ACC112 (cell line): ENCODE data around the gene SUZ12.
"Not testable (repeated sequence)": the region's sequence is repeated elsewhere in the genome, so short reads cannot be mapped to it uniquely, and the experiment has no call there.

Source experiments
- H2AFZ ChIP-seq: fragments of 200-600 bp; sonication (generic); one replicate; pipeline ENCODE4 v1.6.0; 2017; ENCODE audit warnings: antibody characterized with exemption, low read length; ENCODE audit not compliant: unreplicated experiment
- H3K27ac ChIP-seq: fragments of 200-600 bp; sonication (generic); 2 replicates; pipeline ENCODE4 v1.5.1; 2014; ENCODE audit warnings: low read depth, mild to moderate bottlenecking, antibody characterized with exemption, low read length, moderate library complexity
- H3K27me3 ChIP-seq: fragments of 200-600 bp; sonication (generic); 2 replicates; pipeline ENCODE4 v1.6.1; 2014; ENCODE audit warnings: mild to moderate bottlenecking, antibody characterized with exemption, low read length, moderate library complexity, mixed read lengths; ENCODE audit not compliant: insufficient read depth
- H3K36me3 ChIP-seq: fragments of 200-600 bp; sonication (generic); 2 replicates; pipeline ENCODE4 v1.6.1; 2016; ENCODE audit warnings: mild to moderate bottlenecking, antibody characterized with exemption, low read length, moderate library complexity, mixed read lengths; ENCODE audit not compliant: insufficient read depth
- H3K4me1 ChIP-seq: fragments of 200-600 bp; sonication (generic); one replicate; pipeline ENCODE4 v1.6.1; 2016; ENCODE audit warnings: low read length, mixed read lengths; ENCODE audit not compliant: insufficient read depth, unreplicated experiment, control insufficient read depth
- H3K4me3 ChIP-seq: fragments of 200-600 bp; sonication (generic); 2 replicates; pipeline ENCODE4 v1.5.1; 2014; ENCODE audit warnings: mild to moderate bottlenecking, low read depth, low read length
- H3K79me2 ChIP-seq: fragments of 200-600 bp; sonication (generic); one replicate; pipeline ENCODE4 v1.6.0; 2016; ENCODE audit warnings: low read length; ENCODE audit not compliant: control insufficient read depth, unreplicated experiment, insufficient read depth

Gene SUZ12

GRCh38 chr17:31936615-31937609 is at the start of gene SUZ12:
SUZ12 (plus strand) TSS chr17:31937007; CDS start chr17:31937247, 240 bp downstream.
- Histone ChIP-seq H3K4me3 (peak within 1 kb of the TSS; percentile 89), H2AFZ (peak within 1 kb of the TSS; percentile 77), H3K27ac (peak within 1 kb of the TSS; percentile 75), H3K79me2 (peaks cover 38% of the 10 kb centered on the region)
- H3K27me3 ChIP-seq, H3K4me1 ChIP-seq, H3K36me3 ChIP-seq: not testable (repeated sequence)

GRCh38 chr17:31888124-31888523 is 48.7 kb upstream of the SUZ12 start:
- H3K79me2 ChIP-seq = no peaks in the 10 kb centered on the region
- H3K27me3 ChIP-seq = no peaks in the 10 kb centered on the region
- H3K27ac ChIP-seq = no peak overlapping the region
- no peaks in the 10 kb centered on the region for H3K4me1 ChIP-seq
- peaks cover 31% of the 10 kb centered on the region for H3K36me3 ChIP-seq
- H2AFZ ChIP-seq = no peak overlapping the region
- no peak overlapping the region for H3K4me3 ChIP-seq

- Histone ChIP-seq H3K27ac (peak overlapping the region; percentile 55), H3K79me2 (peaks cover 25% of the 10 kb centered on the region), H3K4me1 (peaks cover 7% of the 10 kb centered on the region), H2AFZ (peak overlapping the region; percentile 98), H3K4me3 (peak overlapping the region; percentile 99), H3K36me3 (peaks cover 19% of the 10 kb centered on the region), H3K27me3 (no peaks in the 10 kb centered on the region)
Observed at GRCh38 chr17:31900877-31901276, 35.9 kb upstream of the SUZ12 start.

- no peak overlapping the region for H3K27ac ChIP-seq
Observed at GRCh38 chr17:31902693-31903092, 34.1 kb upstream of the SUZ12 start.

GRCh38 chr17:31903401-31903800 is 33.4 kb upstream of the SUZ12 start:
- H2AFZ ChIP-seq = no peak overlapping the region
- H3K4me1 ChIP-seq = peaks cover 11% of the 10 kb centered on the region
- H3K36me3 ChIP-seq = peaks cover 6% of the 10 kb centered on the region; the same call in 1 of the 2 replicates
- peaks cover 21% of the 10 kb centered on the region for H3K79me2 ChIP-seq
- H3K27me3 ChIP-seq = no peaks in the 10 kb centered on the region
- no peak overlapping the region for H3K27ac ChIP-seq
- no peak overlapping the region for H3K4me3 ChIP-seq

More at GRCh38 chr17:31902693-31903092, 34.1 kb upstream of the SUZ12 start:
- H3K27me3 ChIP-seq = no peaks in the 10 kb centered on the region
- H3K36me3 ChIP-seq = peaks cover 10% of the 10 kb centered on the region
- H3K4me1 ChIP-seq = peaks cover 7% of the 10 kb centered on the region
- H3K4me3 ChIP-seq = no peak overlapping the region
- peaks cover 24% of the 10 kb centered on the region for H3K79me2 ChIP-seq
- peak overlapping the region; percentile 90 for H2AFZ ChIP-seq

GRCh38 chr17:31907342-31907962 is 29.4 kb upstream of the SUZ12 start:
- Histone ChIP-seq H3K4me1 (peaks cover 4% of the 10 kb centered on the region), H3K36me3 (no peaks in the 10 kb centered on the region), H3K79me2 (no peaks in the 10 kb centered on the region), H3K4me3 (no peak overlapping the region), H3K27ac (no peak overlapping the region), H3K27me3 (no peaks in the 10 kb centered on the region), H2AFZ (peak overlapping the region; percentile 21)

- Histone ChIP-seq H3K27me3 (no peaks in the 10 kb centered on the region), H2AFZ (no peak overlapping the region), H3K4me1 (peaks cover 4% of the 10 kb centered on the region), H3K36me3 (no peaks in the 10 kb centered on the region), H3K4me3 (no peak overlapping the region), H3K79me2 (no peaks in the 10 kb centered on the region), H3K27ac (no peak overlapping the region)
Observed at GRCh38 chr17:31908386-31908785, 28.4 kb upstream of the SUZ12 start.

- not testable (repeated sequence) for H3K4me1 ChIP-seq, H3K27me3 ChIP-seq, H3K36me3 ChIP-seq, H3K27ac ChIP-seq, H3K4me3 ChIP-seq, H2AFZ ChIP-seq, H3K79me2 ChIP-seq
Observed at GRCh38 chr17:31912705-31913104, 24.1 kb upstream of the SUZ12 start.

GRCh38 chr17:31915456-31916100 is 21.2 kb upstream of the SUZ12 start:
- H3K36me3 ChIP-seq = no peaks in the 10 kb centered on the region
- no peaks in the 10 kb centered on the region for H3K27me3 ChIP-seq
- H3K4me1 ChIP-seq = peaks cover 11% of the 10 kb centered on the region
- no peak overlapping the region for H3K27ac ChIP-seq
- no peaks in the 10 kb centered on the region for H3K79me2 ChIP-seq
- H3K4me3 ChIP-seq = no peak overlapping the region
- H2AFZ ChIP-seq = no peak overlapping the region

- no peaks in the 10 kb centered on the region for H3K27me3 ChIP-seq
- no peaks in the 10 kb centered on the region for H3K79me2 ChIP-seq
- no peak overlapping the region for H3K27ac ChIP-seq
- H3K36me3 ChIP-seq = no peaks in the 10 kb centered on the region
- H3K4me3 ChIP-seq = no peak overlapping the region
- H2AFZ ChIP-seq = no peak overlapping the region
- H3K4me1 ChIP-seq = peaks cover 12% of the 10 kb centered on the region
Observed at GRCh38 chr17:31916491-31917064, 20.2 kb upstream of the SUZ12 start.
